GM21526 (cell line): ENCODE measurements around the gene CARMIL1.
"Not testable (repeated sequence)": the region's sequence is repeated elsewhere in the genome, so short reads cannot be mapped to it uniquely, and the experiment has no call there.

ENCODE experiments used
- ATAC-seq: cut with Tn5 transposase; IDR thresholded peaks from one replicate; pipeline ENCODE4 v1.9.1; 2021; ENCODE audit warnings: moderate library complexity; ENCODE audit not compliant: unreplicated experiment, low FRiP score

CARMIL1 gene

GRCh38 chr6:25431306-25431974, 152.3 kb downstream of the CARMIL1 start:
- no peak for ATAC-seq

GRCh38 chr6:25431975-25432307, 152.8 kb downstream of the CARMIL1 start:
- ATAC-seq: no peak

GRCh38 chr6:25434921-25435320, 155.7 kb downstream of the CARMIL1 start:
- ATAC-seq: no peak

- no peak for ATAC-seq
Observed at GRCh38 chr6:25435416-25435985, 156.3 kb downstream of the CARMIL1 start.

- no peak for ATAC-seq
Observed at GRCh38 chr6:25436760-25437159, 157.6 kb downstream of the CARMIL1 start.

GRCh38 chr6:25439368-25439767, 160.2 kb downstream of the CARMIL1 start:
- no peak for ATAC-seq

- ATAC-seq: no peak
Observed at GRCh38 chr6:25441663-25442270, 162.6 kb downstream of the CARMIL1 start.

- no peak for ATAC-seq
Observed at GRCh38 chr6:25442898-25443297, 163.7 kb downstream of the CARMIL1 start.

- not testable (repeated sequence) for ATAC-seq
Observed at GRCh38 chr6:25444521-25444920, 165.3 kb downstream of the CARMIL1 start.

GRCh38 chr6:25446830-25447569, 167.8 kb downstream of the CARMIL1 start:
- no peak for ATAC-seq

GRCh38 chr6:25447570-25447929, 168.4 kb downstream of the CARMIL1 start:
- ATAC-seq: no peak

- no peak for ATAC-seq
Observed at GRCh38 chr6:25448965-25449538, 169.9 kb downstream of the CARMIL1 start.

GRCh38 chr6:25449774-25450173, 170.6 kb downstream of the CARMIL1 start:
- no peak for ATAC-seq

- no peak for ATAC-seq
Observed at GRCh38 chr6:25450469-25451198, 171.5 kb downstream of the CARMIL1 start.

GRCh38 chr6:25452031-25452430, 172.9 kb downstream of the CARMIL1 start:
- no peak for ATAC-seq

GRCh38 chr6:25453288-25453687, 174.1 kb downstream of the CARMIL1 start:
- no peak for ATAC-seq

GRCh38 chr6:25454136-25454535, 175.0 kb downstream of the CARMIL1 start:
- no peak for ATAC-seq

- no peak for ATAC-seq
Observed at GRCh38 chr6:25456249-25457040, 177.3 kb downstream of the CARMIL1 start.

GRCh38 chr6:25457516-25457915, 178.3 kb downstream of the CARMIL1 start:
- ATAC-seq: no peak

GRCh38 chr6:25458485-25458884, 179.3 kb downstream of the CARMIL1 start:
- ATAC-seq: no peak
